Naive thymus-derived CD4-positive, alpha-beta T cell (primary cell): ENCODE measurements around the gene PLEKHM2. TPM values are rescaled to one million over a fixed set of nuclear protein-coding genes. Genes with fewer than 3 reads are reported as not detected.
A peak's percentile ranks its signal among the peaks of the same experiment; 100 is the strongest.

Source experiments
- ATAC-seq: fragments of 150-1000 bp; cut with Tn5 transposase; 2 replicates; pipeline ENCODE4 v1.10.0; 2021; ENCODE audit warnings: mild to moderate bottlenecking, moderate library complexity
- CTCF ChIA-PET: fragments of 350-600 bp; sonication (Branson Sonifier 250); formaldehyde crosslinking; loops from one replicate; lab custom pipeline; 2021; ENCODE audit warnings: antibody characterized with exemption; lab: Charles Lee
- POLR2A ChIA-PET: fragments of 350-600 bp; sonication (Branson Sonifier 250); formaldehyde crosslinking; loops from one replicate; lab custom pipeline; 2021; ENCODE audit warnings: antibody characterized with exemption, inconsistent platforms; lab: Charles Lee
- DNase-seq, 9 donors: peaks; one replicate each; pipeline versions ENCODE4 v3.0.0 to v3.0.0-alpha.2; 2020 to 2022; ENCODE audit warnings: mixed read lengths in 1 of 9
- H3K27ac ChIP-seq: one replicate; pipeline ENCODE4 v1.7.0; 2013; ENCODE audit warnings: mild to moderate bottlenecking, low read depth, low read length, moderate library complexity
- H3K27me3 ChIP-seq, 2 donors: one replicate each; pipeline ENCODE4 v1.7.0; 2013; ENCODE audit warnings: low read length in 2 of 2, mild to moderate bottlenecking in 2 of 2, moderate library complexity in 2 of 2; ENCODE audit not compliant: control insufficient read depth in 2 of 2, insufficient read depth in 2 of 2
- H3K36me3 ChIP-seq, 3 experiments: 1 replicate in 2 of 3; 2 replicates in 1 of 3; pipeline ENCODE4 v1.7.0; 2013; ENCODE audit warnings: low read length in 3 of 3, mild to moderate bottlenecking in 3 of 3, moderate library complexity in 1 of 3; ENCODE audit not compliant: insufficient read depth in 3 of 3, control insufficient read depth in 2 of 3
- H3K4me1 ChIP-seq, 2 donors: one replicate each; pipeline ENCODE4 v1.7.0; 2013; ENCODE audit warnings: low read length in 2 of 2, mild to moderate bottlenecking in 2 of 2, moderate library complexity in 1 of 2; ENCODE audit not compliant: control insufficient read depth in 2 of 2, insufficient read depth in 2 of 2
- H3K4me3 ChIP-seq: 2 replicates; pipeline ENCODE4 v1.7.0; 2013; ENCODE audit warnings: mild to moderate bottlenecking, low read length
- H3K9me3 ChIP-seq, 3 experiments: 1 replicate in 2 of 3; 2 replicates in 1 of 3; pipeline ENCODE4 v1.7.0; 2013; ENCODE audit warnings: low read length in 3 of 3; ENCODE audit not compliant: control insufficient read depth in 2 of 3
- H3K27ac Mint-ChIP-seq, 9 donors: one replicate each; pipeline ENCODE4 v1.8.0; 2020 to 2022; ENCODE audit warnings: mixed read lengths in 9 of 9, mild to moderate bottlenecking in 8 of 9, moderate library complexity in 5 of 9, inconsistent platforms in 2 of 9
- H3K27me3 Mint-ChIP-seq, 5 donors: one replicate each; pipeline ENCODE4 v1.8.0; 2021 to 2022; ENCODE audit warnings: mixed read lengths in 5 of 5, mild to moderate bottlenecking in 1 of 5
- H3K36me3 Mint-ChIP-seq, 5 donors: one replicate each; pipeline ENCODE4 v1.8.0; 2020 to 2022; ENCODE audit warnings: mixed read lengths in 5 of 5, mild to moderate bottlenecking in 3 of 5, inconsistent platforms in 1 of 5
- H3K4me1 Mint-ChIP-seq, 7 donors: one replicate each; pipeline ENCODE4 v1.8.0; 2020 to 2022; ENCODE audit warnings: mixed read lengths in 7 of 7, mild to moderate bottlenecking in 3 of 7, inconsistent platforms in 1 of 7
- H3K4me3 Mint-ChIP-seq, 10 donors: one replicate each; pipeline ENCODE4 v1.8.0; 2020 to 2022; ENCODE audit warnings: mild to moderate bottlenecking in 10 of 10, mixed read lengths in 10 of 10, moderate library complexity in 6 of 10, inconsistent platforms in 2 of 10
- H3K9me3 Mint-ChIP-seq, 11 donors: one replicate each; pipeline ENCODE4 v1.8.0; 2020 to 2022; ENCODE audit warnings: mixed read lengths in 11 of 11, mild to moderate bottlenecking in 4 of 11, inconsistent platforms in 1 of 11, moderate library complexity in 1 of 11
- intact Hi-C, 2 donors: fragments of 100-400 bp; cut with micrococcal nuclease; formaldehyde crosslinking; loops; one replicate each; pipeline ENCODE4 v1.15.1; 2023
- polyA plus RNA-seq, 2 donors: library from polyadenylated mRNA; unstranded; fragments of 300-500 nt; fragmentation: Illumina TruSeq; gene quantifications; one replicate each; pipeline ENCODE4 v1.2.3, GENCODE V29; 2021
- total RNA-seq, 6 experiments: library from RNA in 5 of 6; stranded (reverse) in 5 of 6; gene quantifications; 1 replicate in 5 of 6; 2 replicates in 1 of 6; pipeline ENCODE4 v1.2.3 and lab custom pipeline; 2021 to 2026

The PLEKHM2 gene
- total and polyA plus RNA-seq, 7 experiments from 2014 or later = 4.3 to 78.6 (median 58.5) TPM

GRCh38 chr1:15757575-15758342, 73.6 kb downstream of the PLEKHM2 start:
- H3K4me1 Mint-ChIP-seq = peaks cover 5 to 28% (median 17%) of the 10 kb centered on the region in 7 donors
- H3K36me3 ChIP-seq = no peaks in the 10 kb centered on the region
- no peak for DNase-seq
- H3K27ac ChIP-seq = no peak overlapping the region
- H3K4me3 ChIP-seq = no peak overlapping the region
- POLR2A ChIA-PET = no interaction called here
- intact Hi-C loops = no loop called here
- H3K27ac Mint-ChIP-seq = no peak overlapping the region
- CTCF ChIA-PET = interaction anchor here (0.6 kb wide), 1 partner anchor 163 kb away, joined by 6 read pairs; no protein-coding TSS in a partner anchor
- H3K4me1 ChIP-seq = peaks cover 0 to 5% of the 10 kb centered on the region in 2 donors
- ATAC-seq = no peak
- peaks cover 35 to 70% (median 39%) of the 10 kb centered on the region in 5 donors for H3K27me3 Mint-ChIP-seq
- H3K9me3 ChIP-seq = no peaks in the 10 kb centered on the region
- H3K4me3 Mint-ChIP-seq = peak overlapping the region; percentile 63 to 83 (median 72)
- peaks cover 0 to 1% (median 0%) of the 10 kb centered on the region in 11 donors for H3K9me3 Mint-ChIP-seq
- H3K36me3 Mint-ChIP-seq = no peaks in the 10 kb centered on the region
- peaks cover 0 to 3% of the 10 kb centered on the region in 2 donors for H3K27me3 ChIP-seq

- CTCF ChIA-PET = no interaction called here
These were observed 74.3 kb downstream of the PLEKHM2 start, which contains the start of gene FBLIM1 for GRCh38 chr1:15758343-15758931. FBLIM1 (plus strand) TSS chr1:15758795; CDS start chr1:15764984, 6,189 bp downstream.

DNA sequence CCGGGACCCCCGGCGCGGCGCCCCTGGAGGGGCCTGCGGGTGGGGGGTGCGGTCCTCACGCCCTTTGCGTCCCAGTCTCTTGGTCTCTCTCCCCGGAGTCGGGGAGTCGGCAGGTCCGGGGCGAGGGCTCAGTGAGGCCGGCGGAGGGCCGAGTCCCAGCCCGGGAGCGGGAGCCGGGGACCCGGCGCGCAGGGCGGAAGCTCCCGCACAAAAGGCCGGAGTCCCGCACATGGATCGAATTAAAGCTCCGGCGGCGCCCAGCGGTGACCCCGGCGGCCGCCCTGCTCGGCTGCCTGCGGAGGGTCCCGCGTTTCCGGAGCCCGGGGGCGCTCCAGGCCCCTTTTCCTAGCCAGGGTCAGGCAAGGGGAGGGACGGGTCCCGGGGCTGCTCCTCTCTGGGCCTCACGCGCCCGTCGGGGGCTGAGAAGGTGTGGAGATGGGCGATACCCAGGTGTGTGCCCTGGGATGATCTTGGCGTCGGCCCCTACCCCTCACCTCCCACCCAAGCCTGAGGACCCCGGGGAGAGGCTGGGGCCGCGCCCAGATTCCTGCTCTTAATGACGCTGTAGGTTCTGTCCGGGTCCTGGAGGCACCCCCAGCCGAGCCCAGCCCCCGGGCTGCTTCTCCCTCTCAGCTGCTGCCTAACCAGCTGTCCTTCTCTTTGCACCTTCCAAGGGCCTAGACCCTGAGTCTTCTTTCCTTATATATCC, 75.0 kb downstream of the PLEKHM2 start:
- peaks cover 0 to 3% of the 10 kb centered on the region in 2 donors for H3K27me3 ChIP-seq
- ATAC-seq (peak; percentile 24), DNase-seq (no peak)
- no peaks in the 10 kb centered on the region for H3K36me3 Mint-ChIP-seq
- H3K9me3 Mint-ChIP-seq = peaks cover 0 to 1% (median 0%) of the 10 kb centered on the region in 11 donors
- peak overlapping the region in 9 of 10 donors; percentile 27 to 76 (median 60) for H3K4me3 Mint-ChIP-seq
- ChIA-PET CTCF (no interaction called here), POLR2A (no interaction called here)
- H3K36me3 ChIP-seq = no peaks in the 10 kb centered on the region
- no peak overlapping the region for H3K27ac Mint-ChIP-seq
- H3K4me3 ChIP-seq = no peak overlapping the region
- H3K9me3 ChIP-seq = no peaks in the 10 kb centered on the region
- peaks cover 0 to 5% of the 10 kb centered on the region in 2 donors for H3K4me1 ChIP-seq
- H3K4me1 Mint-ChIP-seq = peaks cover 5 to 28% (median 17%) of the 10 kb centered on the region in 7 donors
- intact Hi-C loops = no loop called here
- H3K27ac ChIP-seq = no peak overlapping the region
- peaks cover 36 to 68% (median 40%) of the 10 kb centered on the region in 5 donors for H3K27me3 Mint-ChIP-seq

More at GRCh38 chr1:15758343-15758931, 74.3 kb downstream of the PLEKHM2 start, which contains the start of gene FBLIM1:
- DNase-seq (no peak), ATAC-seq (peak; percentile 45)
- Histone ChIP-seq H3K4me1 (peaks cover 0 to 5% of the 10 kb centered on the region in 2 donors), H3K4me3 (no peak within 1 kb of the TSS), H3K36me3 (no peaks in the 10 kb centered on the region), H3K27ac (no peak within 1 kb of the TSS), H3K9me3 (no peaks in the 10 kb centered on the region), H3K27me3 (peaks cover 0 to 3% of the 10 kb centered on the region in 2 donors)
- Mint-ChIP-seq H3K27ac (no peak within 1 kb of the TSS), H3K4me3 (peak within 1 kb of the TSS; percentile 63 to 83 (median 73)), H3K9me3 (peaks cover 0 to 1% (median 0%) of the 10 kb centered on the region in 11 donors), H3K36me3 (no peaks in the 10 kb centered on the region), H3K4me1 (peaks cover 5 to 28% (median 17%) of the 10 kb centered on the region in 7 donors), H3K27me3 (peaks cover 36 to 68% (median 38%) of the 10 kb centered on the region in 5 donors)
- POLR2A ChIA-PET = no interaction called here
- intact Hi-C loops = no loop called here

- H3K27me3 Mint-ChIP-seq = peaks cover 35 to 66% (median 40%) of the 10 kb centered on the region in 5 donors
- Histone ChIP-seq H3K36me3 (no peaks in the 10 kb centered on the region), H3K27ac (no peak overlapping the region), H3K9me3 (no peaks in the 10 kb centered on the region), H3K4me1 (peaks cover 0 to 5% of the 10 kb centered on the region in 2 donors), H3K4me3 (no peak overlapping the region), H3K27me3 (peaks cover 0 to 3% of the 10 kb centered on the region in 2 donors)
- CTCF ChIA-PET = interaction anchor here (0.9 kb wide), 1 partner anchor 31 kb away, joined by 3 read pairs; no protein-coding TSS in a partner anchor
- H3K27ac Mint-ChIP-seq = no peak overlapping the region
- intact Hi-C loops = no loop called here
- peaks cover 5 to 23% (median 17%) of the 10 kb centered on the region in 7 donors for H3K4me1 Mint-ChIP-seq
- peak overlapping the region in 1 of 10 donors; percentile 4 for H3K4me3 Mint-ChIP-seq
- no peaks in the 10 kb centered on the region for H3K9me3 Mint-ChIP-seq
- ATAC-seq (no peak), DNase-seq (no peak)
- H3K36me3 Mint-ChIP-seq = no peaks in the 10 kb centered on the region
- POLR2A ChIA-PET = no interaction called here
These were observed 76.5 kb downstream of the PLEKHM2 start for GRCh38 chr1:15760520-15761211.

- Histone ChIP-seq H3K27me3 (peaks cover 0 to 3% of the 10 kb centered on the region in 2 donors), H3K36me3 (no peaks in the 10 kb centered on the region), H3K9me3 (no peaks in the 10 kb centered on the region), H3K4me1 (peaks cover 0 to 5% of the 10 kb centered on the region in 2 donors), H3K4me3 (no peak overlapping the region), H3K27ac (no peak overlapping the region)
- Mint-ChIP-seq H3K9me3 (no peaks in the 10 kb centered on the region), H3K27ac (peak overlapping the region in 1 of 9 donors; percentile 17), H3K36me3 (no peaks in the 10 kb centered on the region), H3K4me3 (no peak overlapping the region), H3K27me3 (peaks cover 29 to 59% (median 34%) of the 10 kb centered on the region in 5 donors), H3K4me1 (peaks cover 0 to 14% (median 10%) of the 10 kb centered on the region in 7 donors)
- no peak for DNase-seq
- ChIA-PET CTCF (interaction anchor here (0.9 kb wide), 1 partner anchor 30 kb away, joined by 3 read pairs; no protein-coding TSS in a partner anchor), POLR2A (no interaction called here)
- no peak for ATAC-seq
- intact Hi-C loops = no loop called here
These were observed 77.4 kb downstream of the PLEKHM2 start for GRCh38 chr1:15761366-15762128.
